ENCODE measurements around the gene CACNA1C. TPM values are rescaled to one million over a fixed set of nuclear protein-coding genes. Genes with fewer than 3 reads are reported as not detected.

The CACNA1C gene
- total and polyA plus RNA-seq, 10 of the 15 experiments (the other 5 are each of a cell fraction or from before 2014, with no cell fraction given) = under 0.01 to 0.15 (median 0.09) TPM; not detected in 5

- TF ChIP-seq CUX1 (IDR thresholded peaks at IDR 0.05; ENCODE audit: insufficient replicate concordance, low read depth, low read length) (no peak), ETV6 (conservative IDR thresholded peaks at IDR 0.05 in 1 of 2, IDR thresholded peaks at IDR 0.05 in 1 of 2; ENCODE audit: borderline replicate concordance in 1 of 2, low read depth in 1 of 2) (no peak), FOXK2 (IDR thresholded peaks at IDR 0.05) (no peak), CTCF (IDR thresholded peaks at IDR 0.05 in 2 of 3, conservative IDR thresholded peaks at IDR 0.05 in 1 of 3; ENCODE audit: control insufficient read depth in 2 of 3, extremely low read depth in 1 of 3, insufficient read depth in 1 of 3, low read depth in 3 of 3, low read length in 3 of 3) (no peak), BCLAF1 (IDR thresholded peaks at IDR 0.05) (no peak), CBX3 (IDR thresholded peaks at IDR 0.05; ENCODE audit: borderline replicate concordance, low read depth) (no peak)
Observed at GRCh38 chr12:2653461-2653965, 600.7 kb downstream of the CACNA1C start (continued).

All from GM12878 (cell line).